ENCODE data around the gene OR10G3.

- TF ChIP-seq CTCF (IDR thresholded peaks at IDR 0.05) (no peak), REST (IDR thresholded peaks at IDR 0.05; ENCODE audit: insufficient read depth in 1 of 2, low read depth in 2 of 2, low read length in 1 of 2) (no peak), SIN3A (IDR thresholded peaks at IDR 0.05; ENCODE audit: borderline replicate concordance, insufficient read depth, low read depth, low read length) (no peak)
Observed at GRCh38 chr14:21535545-21536417, 44.1 kb downstream of the OR10G3 start.

Data from Panc1 (cell line).